ENCODE results near the gene FNIP2.
"Not testable (repeated sequence)": the region's sequence is repeated elsewhere in the genome, so short reads cannot be mapped to it uniquely, and the experiment has no call there.

Gene FNIP2

GRCh38 chr4:158915683-158916241 is 146.9 kb downstream of the FNIP2 start:
- TF ChIP-seq ZNF426 (tag by site-specific recombination; IDR thresholded peaks at IDR 0.05) (no peak), ZNF530 (tag by site-specific recombination; IDR thresholded peaks at IDR 0.05; ENCODE audit: low read depth) (no peak), ZNF155 (tag by site-specific recombination; IDR thresholded peaks at IDR 0.05) (no peak), ZNF394 (tag by site-specific recombination; IDR thresholded peaks at IDR 0.05; ENCODE audit: borderline replicate concordance) (no peak), ZBTB49 (tag by site-specific recombination; IDR thresholded peaks at IDR 0.05; ENCODE audit: low read depth) (no peak), ZNF341 (tag by site-specific recombination; IDR thresholded peaks at IDR 0.05; ENCODE audit: low read depth) (no peak), ZNF416 (tag by site-specific recombination; IDR thresholded peaks at IDR 0.05) (no peak), ZNF175 (tag by site-specific recombination; IDR thresholded peaks at IDR 0.05) (no peak), ZNF404 (tag by site-specific recombination; IDR thresholded peaks at IDR 0.05) (no peak), ZNF133 (tag by site-specific recombination; IDR thresholded peaks at IDR 0.05) (no peak), ZBTB20 (tag by site-specific recombination; IDR thresholded peaks at IDR 0.05) (no peak), SP3 (tag by site-specific recombination; IDR thresholded peaks at IDR 0.05) (no peak), BCL11A (tag by site-specific recombination; IDR thresholded peaks at IDR 0.05; ENCODE audit: low read depth) (no peak), ZNF423 (tag by site-specific recombination; IDR thresholded peaks at IDR 0.05) (no peak), PRDM10 (tag by site-specific recombination; IDR thresholded peaks at IDR 0.05) (no peak), ZNF548 (tag by site-specific recombination; IDR thresholded peaks at IDR 0.05) (no peak), RBAK (tag by site-specific recombination; IDR thresholded peaks at IDR 0.05) (no peak), ZFP41 (tag by site-specific recombination; IDR thresholded peaks at IDR 0.05; ENCODE audit: borderline replicate concordance) (no peak)
- POLR2A ChIA-PET: no interaction called here

GRCh38 chr4:158920452-158920996 is 151.7 kb downstream of the FNIP2 start:
- H3K9me3 ChIP-seq (ENCODE audit: control insufficient read depth, insufficient read depth, low read depth, low read length); H3K4me3 ChIP-seq (ENCODE audit: low read depth, low read length); H3K27ac ChIP-seq (ENCODE audit: extremely low read depth, low read depth, low read length); H3K36me3 ChIP-seq (ENCODE audit: control insufficient read depth in 2 of 2, insufficient read depth in 1 of 2, low read length in 2 of 2); POLR2A ChIA-PET; H3K4me1 ChIP-seq (ENCODE audit: control insufficient read depth, insufficient read depth, low read length); CTCF ChIA-PET: not testable (repeated sequence)

More at GRCh38 chr4:158915683-158916241, 146.9 kb downstream of the FNIP2 start:
- H3K9me3 ChIP-seq (ENCODE audit: control insufficient read depth, insufficient read depth, low read depth, low read length): no peaks in the 10 kb centered on the region
- CTCF ChIA-PET: interaction anchor here (1.2 kb wide), 1 partner anchor 270 kb away, joined by 3 read pairs; no protein-coding TSS in a partner anchor
- H3K27ac ChIP-seq (ENCODE audit: extremely low read depth, low read depth, low read length): no peak overlapping the region
- no peaks in the 10 kb centered on the region for H3K4me1 ChIP-seq (ENCODE audit: control insufficient read depth, insufficient read depth, low read length)
- no peaks in the 10 kb centered on the region for H3K36me3 ChIP-seq (ENCODE audit: control insufficient read depth in 2 of 2, insufficient read depth in 1 of 2, low read length in 2 of 2)
- no peak overlapping the region for H3K4me3 ChIP-seq (ENCODE audit: low read depth, low read length)

- POLR2A ChIA-PET; H3K4me3 ChIP-seq (ENCODE audit: low read depth, low read length); CTCF ChIA-PET; H3K4me1 ChIP-seq (ENCODE audit: control insufficient read depth, insufficient read depth, low read length); H3K36me3 ChIP-seq (ENCODE audit: control insufficient read depth in 2 of 2, insufficient read depth in 1 of 2, low read length in 2 of 2); H3K27ac ChIP-seq (ENCODE audit: extremely low read depth, low read depth, low read length); H3K9me3 ChIP-seq (ENCODE audit: control insufficient read depth, insufficient read depth, low read depth, low read length): not testable (repeated sequence)
These were observed 158.9 kb downstream of the FNIP2 start for GRCh38 chr4:158927774-158928173.
